ENCODE measurements around the gene PLPP1. TPM values are rescaled to one million over a fixed set of nuclear protein-coding genes. Genes with fewer than 3 reads are reported as not detected.

PLPP1 gene
- total RNA-seq, 2 donors from 2014 or later: 29.0 to 100 TPM

DNA sequence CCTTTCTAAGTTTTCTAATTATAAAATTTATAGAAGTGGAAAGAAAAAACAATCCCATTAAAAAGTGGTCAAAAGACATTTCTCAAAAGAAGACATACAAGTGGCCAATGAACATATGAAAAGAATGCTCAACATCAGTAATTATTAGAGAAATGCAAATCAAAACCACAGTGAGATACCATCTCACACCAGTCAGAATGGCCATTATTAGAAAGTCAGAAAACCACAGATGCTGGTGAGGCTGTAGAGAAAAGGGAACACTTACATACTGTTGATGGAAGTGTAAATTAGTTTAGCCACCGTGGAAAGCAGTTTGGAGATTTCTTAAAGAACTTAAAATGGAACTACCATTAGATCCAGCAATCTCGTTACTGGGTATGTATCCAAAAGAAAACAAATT, 23.7 kb upstream of the PLPP1 start:
- Histone ChIP-seq H3K27ac (ENCODE audit: low read depth, low read length) (no peak overlapping the region), H3K4me1 (ENCODE audit: control insufficient read depth, insufficient read depth, low read length) (no peaks in the 10 kb centered on the region), H3K9ac (ENCODE audit: extremely low read depth, low read length, poor library complexity, severe bottlenecking) (no peak overlapping the region), H3K27me3 (ENCODE audit: control insufficient read depth, insufficient read depth, low read length, poor library complexity, severe bottlenecking) (no peaks in the 10 kb centered on the region), H3K4me3 (ENCODE audit: low read length) (no peak overlapping the region), H3K9me3 (ENCODE audit: control insufficient read depth, low read length) (no peaks in the 10 kb centered on the region), H3K36me3 (ENCODE audit: control insufficient read depth, insufficient read depth, low read length) (no peaks in the 10 kb centered on the region)
- no peak overlapping the region for H3K27ac Mint-ChIP-seq
- peaks cover 8% of the 10 kb centered on the region for H3K4me1 Mint-ChIP-seq
- no peak for DNase-seq
- H3K27me3 Mint-ChIP-seq (ENCODE audit: insufficient read depth): no peaks in the 10 kb centered on the region
- 83 to 96% methylated on average over 1 to 2 of the region's 2 CpGs for WGBS, 2 experiments (ENCODE audit: insufficient coverage in 1 of 2, insufficient read length in 1 of 2)
- H3K4me3 Mint-ChIP-seq: no peak overlapping the region
- TF ChIP-seq, protein P1, sequence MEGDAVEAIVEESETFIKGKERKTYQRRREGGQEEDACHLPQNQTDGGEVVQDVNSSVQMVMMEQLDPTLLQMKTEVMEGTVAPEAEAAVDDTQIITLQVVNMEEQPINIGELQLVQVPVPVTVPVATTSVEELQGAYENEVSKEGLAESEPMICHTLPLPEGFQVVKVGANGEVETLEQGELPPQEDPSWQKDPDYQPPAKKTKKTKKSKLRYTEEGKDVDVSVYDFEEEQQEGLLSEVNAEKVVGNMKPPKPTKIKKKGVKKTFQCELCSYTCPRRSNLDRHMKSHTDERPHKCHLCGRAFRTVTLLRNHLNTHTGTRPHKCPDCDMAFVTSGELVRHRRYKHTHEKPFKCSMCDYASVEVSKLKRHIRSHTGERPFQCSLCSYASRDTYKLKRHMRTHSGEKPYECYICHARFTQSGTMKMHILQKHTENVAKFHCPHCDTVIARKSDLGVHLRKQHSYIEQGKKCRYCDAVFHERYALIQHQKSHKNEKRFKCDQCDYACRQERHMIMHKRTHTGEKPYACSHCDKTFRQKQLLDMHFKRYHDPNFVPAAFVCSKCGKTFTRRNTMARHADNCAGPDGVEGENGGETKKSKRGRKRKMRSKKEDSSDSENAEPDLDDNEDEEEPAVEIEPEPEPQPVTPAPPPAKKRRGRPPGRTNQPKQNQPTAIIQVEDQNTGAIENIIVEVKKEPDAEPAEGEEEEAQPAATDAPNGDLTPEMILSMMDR (conservative IDR thresholded peaks at IDR 0.05): no peak
- H3K36me3 Mint-ChIP-seq (ENCODE audit: low read depth): no peaks in the 10 kb centered on the region
- peaks cover 2% of the 10 kb centered on the region for H3K9me3 Mint-ChIP-seq

DNA sequence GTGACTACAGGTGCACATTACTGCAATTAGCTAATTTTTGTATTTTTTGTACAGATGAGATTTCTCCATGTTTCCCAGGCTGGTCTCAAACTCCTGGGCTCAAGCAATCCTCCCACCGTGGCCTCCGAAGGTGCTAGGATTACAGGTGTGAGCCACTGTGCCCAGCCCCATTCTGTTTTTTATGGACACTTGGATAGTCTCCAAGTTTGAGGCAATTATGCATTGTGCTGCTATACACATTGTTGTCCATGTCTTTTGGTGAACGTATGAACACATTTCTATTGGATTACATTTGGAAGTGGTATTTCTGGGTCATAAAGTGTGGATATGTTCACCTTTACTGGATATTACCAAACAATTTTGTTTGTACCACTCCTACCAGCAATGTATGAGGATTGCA, 22.4 kb upstream of the PLPP1 start:
- WGBS, 2 experiments (ENCODE audit: insufficient coverage in 1 of 2, insufficient read length in 1 of 2): 78 to 92% methylated on average over 2 to 3 of the region's 3 CpGs
- Histone ChIP-seq H3K9me3 (ENCODE audit: control insufficient read depth, low read length) (no peaks in the 10 kb centered on the region), H3K4me3 (ENCODE audit: low read length) (no peak overlapping the region), H3K27me3 (ENCODE audit: control insufficient read depth, insufficient read depth, low read length, poor library complexity, severe bottlenecking) (no peaks in the 10 kb centered on the region), H3K36me3 (ENCODE audit: control insufficient read depth, insufficient read depth, low read length) (no peaks in the 10 kb centered on the region), H3K27ac (ENCODE audit: low read depth, low read length) (no peak overlapping the region), H3K4me1 (ENCODE audit: control insufficient read depth, insufficient read depth, low read length) (no peaks in the 10 kb centered on the region), H3K9ac (ENCODE audit: extremely low read depth, low read length, poor library complexity, severe bottlenecking) (no peak overlapping the region)
- TF ChIP-seq, protein P1 (conservative IDR thresholded peaks at IDR 0.05): no peak
- H3K27ac Mint-ChIP-seq: no peak overlapping the region
- peaks cover 2% of the 10 kb centered on the region for H3K9me3 Mint-ChIP-seq
- H3K4me3 Mint-ChIP-seq: no peak overlapping the region
- DNase-seq: no peak
- H3K36me3 Mint-ChIP-seq (ENCODE audit: low read depth): no peaks in the 10 kb centered on the region
- peaks cover 3% of the 10 kb centered on the region for H3K27me3 Mint-ChIP-seq (ENCODE audit: insufficient read depth)
- H3K4me1 Mint-ChIP-seq: peaks cover 8% of the 10 kb centered on the region

DNA sequence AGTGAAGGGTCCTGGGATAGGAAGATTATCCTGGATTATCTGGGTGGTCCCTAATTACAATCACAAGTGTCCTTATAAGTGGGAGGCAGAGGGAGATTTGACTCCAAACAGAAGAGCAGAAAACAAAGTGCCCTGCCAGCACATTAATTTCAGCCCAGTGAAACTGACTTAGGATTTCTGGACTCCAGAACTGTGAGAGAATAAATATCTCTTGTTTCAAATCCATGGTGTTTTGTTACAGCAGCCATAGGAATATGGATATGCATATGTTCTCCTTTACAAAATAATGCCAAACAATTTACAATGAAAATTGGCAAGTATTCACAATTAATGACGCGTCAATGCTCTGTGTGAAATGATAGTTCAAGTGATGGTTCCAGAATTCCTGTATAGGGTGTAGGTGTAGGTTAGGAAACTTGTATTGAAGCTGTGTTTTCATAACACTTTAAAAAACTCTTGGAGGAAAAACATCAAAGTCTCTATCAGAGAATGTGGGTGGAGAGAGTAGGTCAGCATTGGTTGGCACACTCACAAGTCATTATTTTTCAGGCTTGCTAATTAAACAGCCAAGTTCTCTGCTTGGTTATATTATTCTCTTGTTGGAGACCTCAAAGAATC, 19.9 kb upstream of the PLPP1 start:
- TF ChIP-seq, protein P1 (conservative IDR thresholded peaks at IDR 0.05): no peak
- Histone ChIP-seq H3K36me3 (ENCODE audit: control insufficient read depth, insufficient read depth, low read length) (no peaks in the 10 kb centered on the region), H3K9me3 (ENCODE audit: control insufficient read depth, low read length) (no peaks in the 10 kb centered on the region), H3K4me3 (ENCODE audit: low read length) (no peak overlapping the region), H3K4me1 (ENCODE audit: control insufficient read depth, insufficient read depth, low read length) (no peaks in the 10 kb centered on the region), H3K9ac (ENCODE audit: extremely low read depth, low read length, poor library complexity, severe bottlenecking) (no peak overlapping the region), H3K27ac (ENCODE audit: low read depth, low read length) (no peak overlapping the region), H3K27me3 (ENCODE audit: control insufficient read depth, insufficient read depth, low read length, poor library complexity, severe bottlenecking) (no peaks in the 10 kb centered on the region)
- Mint-ChIP-seq H3K27ac (no peak overlapping the region), H3K27me3 (ENCODE audit: insufficient read depth) (peaks cover 4% of the 10 kb centered on the region), H3K36me3 (ENCODE audit: low read depth) (no peaks in the 10 kb centered on the region), H3K4me1 (peaks cover 12% of the 10 kb centered on the region), H3K4me3 (no peak overlapping the region), H3K9me3 (peaks cover 2% of the 10 kb centered on the region)
- 88 to 100% methylated on average over 2 of the region's 2 CpGs for WGBS, 2 experiments (ENCODE audit: insufficient coverage in 1 of 2, insufficient read length in 1 of 2)
- DNase-seq: no peak
